Stomach (tissue), 9 donors: ENCODE results near the gene SLC24A4. TPM values are rescaled to one million over a fixed set of nuclear protein-coding genes. Genes with fewer than 3 reads are reported as not detected.

Experiments used
- DNase-seq, 2 donors: peaks; one replicate each; pipeline versions ENCODE4 v3.0.0 to v3.0.0-alpha.2; 2013 to 2019
- H3K27ac ChIP-seq, 5 donors: fragments of 200-600 bp in 4 of 5; sonication (generic) in 4 of 5; one replicate each; pipeline ENCODE4 v1.5.1; 2013 to 2019; ENCODE audit warnings: mild to moderate bottlenecking in 1 of 5, moderate library complexity in 1 of 5
- H3K27me3 ChIP-seq, 3 donors: fragments of 200-600 bp; sonication (generic); one replicate each; pipeline ENCODE4 v1.5.1; 2017 to 2019; ENCODE audit warnings: mixed run types in 1 of 3
- H3K36me3 ChIP-seq, 4 donors: fragments of 200-600 bp; sonication (generic); 1 replicate in 3 of 4; 2 replicates in 1 of 4; pipeline ENCODE4 v1.5.1; 2016 to 2019
- H3K4me1 ChIP-seq, 4 donors: fragments of 200-600 bp; sonication (generic); one replicate each; pipeline ENCODE4 v1.5.1; 2016 to 2019
- H3K4me3 ChIP-seq, 4 donors: fragments of 200-600 bp; sonication (generic) in 3 of 4; one replicate each; pipeline ENCODE4 v1.5.1; 2016 to 2019; ENCODE audit warnings: mild to moderate bottlenecking in 1 of 4
- H3K9me3 ChIP-seq, 4 donors: fragments of 200-600 bp; sonication (generic); one replicate each; pipeline ENCODE4 v1.5.1; 2016 to 2019
- EP300 ChIP-seq: sonication (generic); formaldehyde crosslinking; IDR thresholded peaks from one replicate; pipeline ENCODE4 v1.6.1; 2017; ENCODE audit warnings: antibody characterized with exemption
- POLR2A ChIP-seq, 4 donors: fragments of 450-650 bp; IDR thresholded peaks; one replicate each; pipeline ENCODE4 v1.6.1; 2016; ENCODE audit warnings: antibody characterized with exemption in 4 of 4, control low read depth in 2 of 4, mild to moderate bottlenecking in 1 of 4, moderate library complexity in 1 of 4
- POLR2AphosphoS5 ChIP-seq, 3 donors: sonication (generic); formaldehyde crosslinking; IDR thresholded peaks; one replicate each; pipeline ENCODE4 v1.6.1; 2016; ENCODE audit warnings: antibody characterized with exemption in 3 of 3
- WGBS, 5 donors: extraction: QIAGEN DNeasy Blood & Tissue Kit in 3 of 5; methylation state at CpG; one replicate each; pipeline versions ENCODE4 v1.1.5 to v1.1.7; 2013 to 2018; 5-methylcytosine and 5-hydroxymethylcytosine counted together
- intact Hi-C: fragments of 100-400 bp; cut with DNase I; formaldehyde crosslinking; loops from one replicate; pipeline ENCODE4 v1.15.1; 2023; ENCODE audit warnings: low total_unique reads
- polyA plus RNA-seq, 3 donors: library from polyadenylated mRNA; stranded (reverse); fragments of 200-250 nt; gene quantifications; one replicate each; pipeline ENCODE4 v1.2.3, GENCODE V29; 2013
- total RNA-seq, 5 donors: library from RNA; depleted of rRNA; stranded (reverse); fragments of >200 nt; gene quantifications; one replicate each; pipeline versions ENCODE4 v1.1.0 to v1.2.3, GENCODE V29; 2014 to 2016
- TF ChIP-seq, protein P1 (sequence below), 7 experiments: fragments of 450-650 bp in 4 of 7; fragments of 200-600 bp in 3 of 7; sonication (generic) in 3 of 7; IDR thresholded peaks; one replicate each; pipeline ENCODE4 v1.5.1; 2016 to 2019; ENCODE audit warnings: antibody characterized with exemption in 7 of 7, control low read depth in 2 of 7, mild to moderate bottlenecking in 1 of 7
- donor health status: healthy with polysubstance abuse.
- donor health status: Bipolar disorder and iron deficiency.
- donor health status: healthy.

SLC24A4 gene
- total and polyA plus RNA-seq, 8 donors, result 0.08 to 0.92 (median 0.38) TPM; not detected in 4

GRCh38 chr14:92414690-92415445 lies 91.9 kb downstream of the SLC24A4 start:
- H3K9me3 ChIP-seq, result peaks cover 0 to 6% (median 0%) of the 10 kb centered on the region in 4 donors
- H3K27me3 ChIP-seq, result no peaks in the 10 kb centered on the region
- no peaks in the 10 kb centered on the region for H3K4me1 ChIP-seq
- no peak overlapping the region for H3K4me3 ChIP-seq
- 66 to 84% (median 77%) methylated on average over 13 of the region's 13 CpGs for WGBS, 5 donors
- intact Hi-C loops, result no loop called here
- no peaks in the 10 kb centered on the region for H3K36me3 ChIP-seq
- TF ChIP-seq EP300 (no peak), POLR2AphosphoS5 (IDR thresholded peaks at IDR 0.05) (no peak), POLR2A (IDR thresholded peaks at IDR 0.05) (no peak)
- TF ChIP-seq, protein P1, sequence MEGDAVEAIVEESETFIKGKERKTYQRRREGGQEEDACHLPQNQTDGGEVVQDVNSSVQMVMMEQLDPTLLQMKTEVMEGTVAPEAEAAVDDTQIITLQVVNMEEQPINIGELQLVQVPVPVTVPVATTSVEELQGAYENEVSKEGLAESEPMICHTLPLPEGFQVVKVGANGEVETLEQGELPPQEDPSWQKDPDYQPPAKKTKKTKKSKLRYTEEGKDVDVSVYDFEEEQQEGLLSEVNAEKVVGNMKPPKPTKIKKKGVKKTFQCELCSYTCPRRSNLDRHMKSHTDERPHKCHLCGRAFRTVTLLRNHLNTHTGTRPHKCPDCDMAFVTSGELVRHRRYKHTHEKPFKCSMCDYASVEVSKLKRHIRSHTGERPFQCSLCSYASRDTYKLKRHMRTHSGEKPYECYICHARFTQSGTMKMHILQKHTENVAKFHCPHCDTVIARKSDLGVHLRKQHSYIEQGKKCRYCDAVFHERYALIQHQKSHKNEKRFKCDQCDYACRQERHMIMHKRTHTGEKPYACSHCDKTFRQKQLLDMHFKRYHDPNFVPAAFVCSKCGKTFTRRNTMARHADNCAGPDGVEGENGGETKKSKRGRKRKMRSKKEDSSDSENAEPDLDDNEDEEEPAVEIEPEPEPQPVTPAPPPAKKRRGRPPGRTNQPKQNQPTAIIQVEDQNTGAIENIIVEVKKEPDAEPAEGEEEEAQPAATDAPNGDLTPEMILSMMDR (IDR thresholded peaks at IDR 0.05), result no peak
- no peak overlapping the region for H3K27ac ChIP-seq
- DNase-seq, result no peak

- no peak overlapping the region for H3K27ac ChIP-seq
- H3K9me3 ChIP-seq, result peaks cover 0 to 6% (median 0%) of the 10 kb centered on the region in 4 donors
- intact Hi-C loops, result no loop called here
- H3K27me3 ChIP-seq, result no peaks in the 10 kb centered on the region
- WGBS, 5 donors, result 83 to 89% (median 85%) methylated on average over 9 of the region's 9 CpGs
- no peak for DNase-seq
- no peak overlapping the region for H3K4me3 ChIP-seq
- TF ChIP-seq, protein P1 (IDR thresholded peaks at IDR 0.05), result no peak
- no peak for TF ChIP-seq POLR2AphosphoS5 (IDR thresholded peaks at IDR 0.05)
- no peak for TF ChIP-seq POLR2A (IDR thresholded peaks at IDR 0.05)
- TF ChIP-seq EP300, result no peak
- H3K36me3 ChIP-seq, result no peaks in the 10 kb centered on the region
- no peaks in the 10 kb centered on the region for H3K4me1 ChIP-seq
Measured at GRCh38 chr14:92415969-92416368, 93.0 kb downstream of the SLC24A4 start.

DNA sequence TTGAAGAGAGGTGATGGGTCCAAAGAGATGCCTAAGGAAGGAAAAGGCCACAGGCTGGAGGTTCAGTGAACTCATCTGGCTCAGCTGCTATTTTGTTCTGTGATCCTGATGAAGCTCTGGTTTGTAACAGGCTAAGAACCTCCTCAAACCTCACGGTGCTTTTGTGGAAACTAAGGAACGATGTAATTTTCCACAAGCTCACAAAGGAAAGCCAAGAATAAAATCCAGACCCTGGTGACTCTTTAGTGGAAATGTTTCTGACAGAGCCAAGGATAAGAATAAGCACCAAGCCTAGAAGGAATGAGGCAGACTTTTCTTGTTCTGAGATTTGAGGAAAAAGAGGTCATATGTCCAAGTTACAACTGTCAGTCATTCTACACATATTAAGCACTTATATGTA lies 93.6 kb downstream of the SLC24A4 start:
- intact Hi-C loops, result no loop called here
- no peak for TF ChIP-seq EP300
- TF ChIP-seq, protein P1 (IDR thresholded peaks at IDR 0.05), result no peak
- no peak for TF ChIP-seq POLR2AphosphoS5 (IDR thresholded peaks at IDR 0.05)
- TF ChIP-seq POLR2A (IDR thresholded peaks at IDR 0.05), result no peak
- whole genome bisulfite sequencing, 5 donors, result 72 to 84% (median 74%) methylated on average over 2 of the region's 2 CpGs

DNA sequence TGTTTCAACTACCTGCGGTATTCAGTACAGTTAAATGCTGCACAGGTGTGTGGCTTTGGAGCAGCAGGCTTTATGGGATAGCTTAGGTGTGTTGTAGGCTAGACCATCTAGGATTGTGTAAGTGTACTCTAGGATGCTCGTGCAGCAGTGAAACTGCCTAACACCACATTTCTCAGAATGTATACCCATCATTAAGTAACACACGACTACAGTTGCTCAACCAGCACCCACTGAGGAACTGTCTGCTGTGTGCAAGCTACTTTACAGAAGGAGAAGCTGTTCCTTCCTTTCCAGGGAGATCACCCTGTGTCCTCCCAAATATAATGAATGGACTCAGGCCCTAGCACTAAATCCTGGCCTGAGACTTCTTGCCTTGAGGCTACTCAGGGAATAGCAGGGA lies 94.8 kb downstream of the SLC24A4 start:
- no peak overlapping the region for H3K4me3 ChIP-seq
- peaks cover 0 to 6% (median 0%) of the 10 kb centered on the region in 4 donors for H3K9me3 ChIP-seq
- TF ChIP-seq EP300, result no peak
- TF ChIP-seq, protein P1 (IDR thresholded peaks at IDR 0.05), result no peak
- no peak for TF ChIP-seq POLR2A (IDR thresholded peaks at IDR 0.05)
- no peak for TF ChIP-seq POLR2AphosphoS5 (IDR thresholded peaks at IDR 0.05)
- 72 to 86% (median 83%) methylated on average over 3 of the region's 3 CpGs for WGBS, 5 donors
- DNase-seq, result no peak
- peak overlapping the region in 1 of 5 donors; percentile 14 for H3K27ac ChIP-seq
- no peaks in the 10 kb centered on the region for H3K36me3 ChIP-seq
- H3K27me3 ChIP-seq, result no peaks in the 10 kb centered on the region
- intact Hi-C loops, result no loop called here
- H3K4me1 ChIP-seq, result no peaks in the 10 kb centered on the region

More for the DNA sequence above, 93.6 kb downstream of the SLC24A4 start:
- H3K9me3 ChIP-seq, result peaks cover 0 to 6% (median 0%) of the 10 kb centered on the region in 4 donors
- H3K4me1 ChIP-seq, result no peaks in the 10 kb centered on the region
- H3K4me3 ChIP-seq, result no peak overlapping the region
- H3K27ac ChIP-seq, result no peak overlapping the region
- no peak for DNase-seq
- H3K27me3 ChIP-seq, result no peaks in the 10 kb centered on the region
- H3K36me3 ChIP-seq, result no peaks in the 10 kb centered on the region
